Measurements from ENCODE around the gene SULT1C2. TPM values are rescaled to one million over a fixed set of nuclear protein-coding genes. Genes with fewer than 3 reads are reported as not detected.

SULT1C2 gene
- total RNA-seq (under 1 TPM; 0.06 to 0.23 TPM), polyA plus RNA-seq (not detected)

- peaks cover 0 to 6% (median 3%) of the 10 kb centered on the region in 8 donors for H3K9me3 Mint-ChIP-seq
- no peak within 1 kb of the TSS for H3K4me3 ChIP-seq (ENCODE audit: low read length in 2 of 2)
- H3K27me3 Mint-ChIP-seq, result peaks cover 8 to 13% of the 10 kb centered on the region in 2 donors
- CTCF ChIA-PET (ENCODE audit: partially characterized antibody), result no interaction called here
- no peak for DNase-seq
- H3K27me3 ChIP-seq (ENCODE audit: insufficient read depth, low read length), result no peaks in the 10 kb centered on the region
- H3K27ac Mint-ChIP-seq, result peak within 1 kb of the TSS in 1 of 7 donors; percentile 23
- no peaks in the 10 kb centered on the region for H3K4me1 ChIP-seq (ENCODE audit: insufficient read depth, low read length)
- H3K27ac ChIP-seq (ENCODE audit: low read depth, low read length), result no peak within 1 kb of the TSS
- POLR2A ChIA-PET (ENCODE audit: partially characterized antibody), result no interaction called here
- intact Hi-C loops (cut with micrococcal nuclease), result no loop called here
- H3K4me1 Mint-ChIP-seq, result no peaks in the 10 kb centered on the region
- no peak within 1 kb of the TSS for H3K4me3 Mint-ChIP-seq
- H3K9me3 ChIP-seq (ENCODE audit: control insufficient read depth in 1 of 2, low read length in 2 of 2), result no peaks in the 10 kb centered on the region
- H3K36me3 Mint-ChIP-seq, result no peaks in the 10 kb centered on the region
- no peaks in the 10 kb centered on the region for H3K36me3 ChIP-seq (ENCODE audit: insufficient read depth, low read length)
These were observed at the start of gene SULT1C2 for GRCh38 chr2:108288534-108289106. Gene SULT1C2 (plus strand): TSS chr2:108288895. CDS start chr2:108293668, 4,773 bp downstream.

- Histone ChIP-seq H3K4me1 (ENCODE audit: insufficient read depth, low read length) (no peaks in the 10 kb centered on the region), H3K27ac (ENCODE audit: low read depth, low read length) (no peak within 1 kb of the TSS), H3K27me3 (ENCODE audit: insufficient read depth, low read length) (peaks cover 5% of the 10 kb centered on the region), H3K36me3 (ENCODE audit: insufficient read depth, low read length) (no peaks in the 10 kb centered on the region), H3K9me3 (ENCODE audit: control insufficient read depth in 1 of 2, low read length in 2 of 2) (no peaks in the 10 kb centered on the region), H3K4me3 (ENCODE audit: low read length in 2 of 2) (no peak within 1 kb of the TSS)
- no peak for DNase-seq
- peaks cover 4 to 28% (median 14%) of the 10 kb centered on the region in 8 donors for H3K9me3 Mint-ChIP-seq
- intact Hi-C loops (cut with micrococcal nuclease), result no loop called here
- H3K36me3 Mint-ChIP-seq, result no peaks in the 10 kb centered on the region
- peaks cover 0 to 9% of the 10 kb centered on the region in 2 donors for H3K27me3 Mint-ChIP-seq
- H3K4me1 Mint-ChIP-seq, result no peaks in the 10 kb centered on the region
- CTCF ChIA-PET (ENCODE audit: partially characterized antibody), result no interaction called here
- POLR2A ChIA-PET (ENCODE audit: partially characterized antibody), result no interaction called here
- no peak within 1 kb of the TSS for H3K4me3 Mint-ChIP-seq
- H3K27ac Mint-ChIP-seq, result no peak within 1 kb of the TSS
These were observed 48.9 kb upstream of the SULT1C2 start, which contains the start of gene SULT1C3 for GRCh38 chr2:108239786-108240185. Gene SULT1C3 (plus strand): TSS chr2:108239968. CDS start chr2:108247195, 7,227 bp downstream.

DNA sequence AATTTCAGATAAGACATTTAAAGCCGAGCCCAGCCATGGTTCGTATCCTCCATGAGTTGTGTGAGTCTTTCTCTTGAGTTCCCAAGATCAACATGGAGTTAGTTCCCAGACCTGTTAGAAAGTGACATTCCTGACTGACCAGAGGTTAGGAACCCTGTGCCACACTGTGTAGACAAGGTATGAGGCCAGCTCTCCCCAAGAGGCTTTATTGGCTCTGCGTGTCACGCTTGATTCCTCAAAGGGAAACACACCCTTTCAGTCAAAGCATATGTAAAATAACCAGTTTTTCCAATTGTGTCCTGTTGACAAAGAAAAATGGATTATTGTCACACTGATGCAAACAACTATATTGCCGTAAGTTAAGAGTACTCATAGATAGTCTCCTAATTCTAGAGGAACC lies 47.7 kb upstream of the SULT1C2 start:
- H3K36me3 Mint-ChIP-seq, result no peaks in the 10 kb centered on the region
- Histone ChIP-seq H3K9me3 (ENCODE audit: control insufficient read depth in 1 of 2, low read length in 2 of 2) (no peaks in the 10 kb centered on the region), H3K4me1 (ENCODE audit: insufficient read depth, low read length) (no peaks in the 10 kb centered on the region), H3K27ac (ENCODE audit: low read depth, low read length) (no peak overlapping the region), H3K4me3 (ENCODE audit: low read length in 2 of 2) (no peak overlapping the region), H3K36me3 (ENCODE audit: insufficient read depth, low read length) (no peaks in the 10 kb centered on the region), H3K27me3 (ENCODE audit: insufficient read depth, low read length) (peaks cover 5% of the 10 kb centered on the region)
- ChIA-PET POLR2A (ENCODE audit: partially characterized antibody) (no interaction called here), CTCF (ENCODE audit: partially characterized antibody) (no interaction called here)
- no peak overlapping the region for H3K27ac Mint-ChIP-seq
- peaks cover 4 to 24% (median 16%) of the 10 kb centered on the region in 8 donors for H3K9me3 Mint-ChIP-seq
- H3K27me3 Mint-ChIP-seq, result peaks cover 0 to 9% of the 10 kb centered on the region in 2 donors
- no peaks in the 10 kb centered on the region for H3K4me1 Mint-ChIP-seq
- H3K4me3 Mint-ChIP-seq, result no peak overlapping the region
- intact Hi-C loops (cut with micrococcal nuclease), result no loop called here
- no peak for DNase-seq

DNA sequence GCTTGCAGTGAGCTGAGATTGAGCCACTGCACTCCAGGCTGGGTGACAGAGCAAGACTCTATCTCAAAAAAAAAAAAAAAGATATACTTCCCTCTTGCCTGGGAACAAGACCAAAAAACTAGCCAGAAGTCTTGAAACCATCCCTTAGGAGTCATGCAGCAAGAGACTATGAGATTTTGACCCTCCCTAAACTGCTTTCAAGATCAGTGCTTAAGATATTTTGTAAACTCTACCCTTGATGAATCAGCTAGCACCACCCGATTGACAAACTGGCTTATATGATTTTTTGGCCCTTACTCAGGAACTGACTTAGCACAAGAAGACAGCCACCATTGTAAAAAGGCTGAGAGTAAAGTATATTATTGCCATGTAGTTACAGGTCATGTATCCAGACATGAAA lies 45.1 kb upstream of the SULT1C2 start:
- no peak overlapping the region for H3K4me3 Mint-ChIP-seq
- no peaks in the 10 kb centered on the region for H3K4me1 Mint-ChIP-seq
- no peaks in the 10 kb centered on the region for H3K36me3 ChIP-seq (ENCODE audit: insufficient read depth, low read length)
- no peak for DNase-seq
- H3K9me3 ChIP-seq (ENCODE audit: control insufficient read depth in 1 of 2, low read length in 2 of 2), result no peaks in the 10 kb centered on the region
- H3K27me3 ChIP-seq (ENCODE audit: insufficient read depth, low read length), result peaks cover 5% of the 10 kb centered on the region
- no peak overlapping the region for H3K27ac Mint-ChIP-seq
- CTCF ChIA-PET (ENCODE audit: partially characterized antibody), result no interaction called here
- H3K36me3 Mint-ChIP-seq, result no peaks in the 10 kb centered on the region
- H3K9me3 Mint-ChIP-seq, result peaks cover 0 to 13% (median 3%) of the 10 kb centered on the region in 8 donors
- H3K27ac ChIP-seq (ENCODE audit: low read depth, low read length), result no peak overlapping the region
- intact Hi-C loops (cut with micrococcal nuclease), result no loop called here
- H3K4me1 ChIP-seq (ENCODE audit: insufficient read depth, low read length), result no peaks in the 10 kb centered on the region
- peaks cover 2 to 5% of the 10 kb centered on the region in 2 donors for H3K27me3 Mint-ChIP-seq
- POLR2A ChIA-PET (ENCODE audit: partially characterized antibody), result no interaction called here
- H3K4me3 ChIP-seq (ENCODE audit: low read length in 2 of 2), result no peak overlapping the region

DNA sequence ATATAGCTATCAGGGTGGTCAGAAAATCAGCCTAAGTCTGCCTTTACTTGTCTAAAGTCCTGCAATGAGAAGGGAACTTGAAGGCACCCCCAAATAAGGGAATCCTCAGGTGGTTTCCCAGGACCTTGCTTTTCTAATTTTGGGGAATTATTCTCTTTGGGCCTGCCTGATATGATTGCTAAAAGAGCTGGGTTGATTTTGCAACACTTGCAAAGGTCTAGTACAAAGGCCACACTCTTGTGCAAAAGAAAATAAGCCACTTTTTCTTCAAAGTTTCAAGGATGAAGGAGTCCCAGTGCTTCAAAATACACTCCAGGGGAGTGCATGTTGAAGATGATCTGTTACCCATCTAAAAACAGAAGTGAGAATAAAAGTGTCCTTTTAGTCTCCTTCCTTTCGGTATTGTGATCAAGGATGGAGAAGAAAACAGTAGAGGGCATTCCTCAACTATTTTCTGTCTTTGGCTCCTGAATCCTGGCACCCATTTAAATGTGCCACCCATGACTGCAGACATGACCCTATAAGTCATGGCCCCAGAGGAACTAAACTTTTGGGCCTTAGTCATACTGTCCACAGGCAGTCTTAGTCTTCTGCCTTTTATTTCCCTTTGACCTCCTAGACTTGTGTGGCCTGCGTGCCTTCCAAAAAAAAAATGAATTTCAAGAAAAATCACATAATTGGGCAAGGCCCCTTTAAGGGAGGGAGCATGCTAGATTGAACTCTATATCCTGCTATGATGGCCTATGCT lies 43.9 kb upstream of the SULT1C2 start:
- H3K4me3 ChIP-seq (ENCODE audit: low read length in 2 of 2), result no peak overlapping the region
- no peak for DNase-seq
- no peaks in the 10 kb centered on the region for H3K36me3 Mint-ChIP-seq
- H3K4me3 Mint-ChIP-seq, result no peak overlapping the region
- no peaks in the 10 kb centered on the region for H3K4me1 Mint-ChIP-seq
- intact Hi-C loops (cut with micrococcal nuclease), result no loop called here
- H3K27me3 ChIP-seq (ENCODE audit: insufficient read depth, low read length), result peaks cover 5% of the 10 kb centered on the region
- H3K27ac ChIP-seq (ENCODE audit: low read depth, low read length), result no peak overlapping the region
- H3K36me3 ChIP-seq (ENCODE audit: insufficient read depth, low read length), result no peaks in the 10 kb centered on the region
- peaks cover 0 to 13% (median 3%) of the 10 kb centered on the region in 8 donors for H3K9me3 Mint-ChIP-seq
- peaks cover 2% of the 10 kb centered on the region in 2 donors for H3K27me3 Mint-ChIP-seq
- CTCF ChIA-PET (ENCODE audit: partially characterized antibody), result interaction anchor here (1.0 kb wide), 1 partner anchor 225 kb away, joined by 3 read pairs; no protein-coding TSS in a partner anchor
- no peaks in the 10 kb centered on the region for H3K9me3 ChIP-seq (ENCODE audit: control insufficient read depth in 1 of 2, low read length in 2 of 2)
- H3K27ac Mint-ChIP-seq, result no peak overlapping the region
- POLR2A ChIA-PET (ENCODE audit: partially characterized antibody), result no interaction called here
- H3K4me1 ChIP-seq (ENCODE audit: insufficient read depth, low read length), result no peaks in the 10 kb centered on the region

DNA sequence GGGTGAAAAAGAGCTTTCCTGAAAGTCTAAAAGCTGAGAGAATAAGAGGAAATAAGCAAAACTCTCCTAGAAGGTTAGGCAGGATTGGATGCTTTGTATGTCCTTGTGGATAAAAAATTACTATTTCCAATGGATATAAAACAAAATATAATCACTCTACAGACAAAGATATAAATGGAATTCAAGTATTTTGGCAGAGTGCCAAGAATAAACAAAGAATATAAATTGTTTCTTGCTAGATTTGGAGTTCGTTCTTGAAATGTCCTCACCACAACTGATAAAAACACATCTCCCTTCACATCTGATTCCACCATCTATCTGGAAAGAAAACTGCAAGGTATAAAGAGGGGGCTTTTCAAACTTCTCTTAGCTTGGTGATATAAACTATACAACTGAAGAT lies 35.6 kb upstream of the SULT1C2 start:
- Histone ChIP-seq H3K27ac (ENCODE audit: low read depth, low read length) (no peak overlapping the region), H3K36me3 (ENCODE audit: insufficient read depth, low read length) (no peaks in the 10 kb centered on the region), H3K27me3 (ENCODE audit: insufficient read depth, low read length) (no peaks in the 10 kb centered on the region), H3K9me3 (ENCODE audit: control insufficient read depth in 1 of 2, low read length in 2 of 2) (no peaks in the 10 kb centered on the region), H3K4me3 (ENCODE audit: low read length in 2 of 2) (no peak overlapping the region), H3K4me1 (ENCODE audit: insufficient read depth, low read length) (no peaks in the 10 kb centered on the region)
- no peaks in the 10 kb centered on the region for H3K4me1 Mint-ChIP-seq
- no peak overlapping the region for H3K27ac Mint-ChIP-seq
- ChIA-PET CTCF (ENCODE audit: partially characterized antibody) (no interaction called here), POLR2A (ENCODE audit: partially characterized antibody) (no interaction called here)
- DNase-seq, result no peak
- intact Hi-C loops (cut with micrococcal nuclease), result no loop called here
- peaks cover 4 to 6% of the 10 kb centered on the region in 2 donors for H3K27me3 Mint-ChIP-seq
- H3K36me3 Mint-ChIP-seq, result no peaks in the 10 kb centered on the region
- H3K4me3 Mint-ChIP-seq, result no peak overlapping the region
- H3K9me3 Mint-ChIP-seq, result no peaks in the 10 kb centered on the region

- Mint-ChIP-seq H3K4me1 (no peaks in the 10 kb centered on the region), H3K36me3 (no peaks in the 10 kb centered on the region), H3K9me3 (peaks cover 0 to 1% (median 0%) of the 10 kb centered on the region in 8 donors), H3K27me3 (peaks cover 1 to 5% of the 10 kb centered on the region in 2 donors), H3K27ac (no peak overlapping the region), H3K4me3 (no peak overlapping the region)
- no peaks in the 10 kb centered on the region for H3K36me3 ChIP-seq (ENCODE audit: insufficient read depth, low read length)
- H3K9me3 ChIP-seq (ENCODE audit: control insufficient read depth in 1 of 2, low read length in 2 of 2), result no peaks in the 10 kb centered on the region
- intact Hi-C loops (cut with micrococcal nuclease), result no loop called here
- H3K27me3 ChIP-seq (ENCODE audit: insufficient read depth, low read length), result no peaks in the 10 kb centered on the region
- ChIA-PET POLR2A (ENCODE audit: partially characterized antibody) (no interaction called here), CTCF (ENCODE audit: partially characterized antibody) (no interaction called here)
- H3K4me3 ChIP-seq (ENCODE audit: low read length in 2 of 2), result no peak overlapping the region
- no peaks in the 10 kb centered on the region for H3K4me1 ChIP-seq (ENCODE audit: insufficient read depth, low read length)
- no peak overlapping the region for H3K27ac ChIP-seq (ENCODE audit: low read depth, low read length)
- DNase-seq, result no peak
These were observed 30.9 kb upstream of the SULT1C2 start for GRCh38 chr2:108257757-108258331.

Measured in CD4-positive, alpha-beta memory T cell (primary cell).